Upper lobe of left lung (tissue), 4 donors: ENCODE data around the gene UBE2D4.

ENCODE experiments used
- POLR2A ChIP-seq, 4 donors: fragments of 450-650 bp; IDR thresholded peaks; one replicate each; pipeline ENCODE4 v1.5.1; 2016 to 2017; ENCODE audit warnings: antibody characterized with exemption in 4 of 4, mild to moderate bottlenecking in 2 of 4
- POLR2AphosphoS5 ChIP-seq, 2 donors: sonication (generic); formaldehyde crosslinking; IDR thresholded peaks; one replicate each; pipeline ENCODE4 v1.5.1; 2017; ENCODE audit warnings: antibody characterized with exemption in 2 of 2
- TF ChIP-seq, protein P1 (sequence below), 6 experiments: fragments of 450-650 bp in 4 of 6; fragments of 200-600 bp in 2 of 6; sonication (generic) in 2 of 6; IDR thresholded peaks; one replicate each; pipeline ENCODE4 v1.5.1; 2016 to 2019; ENCODE audit warnings: antibody characterized with exemption in 6 of 6

DNA sequence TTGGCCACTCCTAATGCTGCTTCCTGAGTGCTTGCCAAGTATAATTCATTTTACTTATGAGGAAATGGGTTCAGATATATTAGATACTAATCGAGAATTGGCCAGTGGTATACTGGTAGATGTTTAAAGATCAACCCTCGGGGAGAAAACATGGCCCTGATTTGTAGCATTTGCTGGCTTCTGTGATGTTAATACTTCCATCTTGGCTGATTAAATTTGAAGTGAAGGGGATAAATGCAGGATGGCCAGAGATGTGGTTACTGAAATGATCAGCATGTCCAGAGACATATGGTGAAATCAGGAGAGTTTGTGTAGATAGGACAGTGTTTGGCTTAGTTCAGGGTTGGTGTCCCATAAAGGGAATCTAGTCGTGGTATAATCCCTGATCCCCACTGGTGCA lies 11.2 kb downstream of the UBE2D4 start:
- TF ChIP-seq, protein P1, sequence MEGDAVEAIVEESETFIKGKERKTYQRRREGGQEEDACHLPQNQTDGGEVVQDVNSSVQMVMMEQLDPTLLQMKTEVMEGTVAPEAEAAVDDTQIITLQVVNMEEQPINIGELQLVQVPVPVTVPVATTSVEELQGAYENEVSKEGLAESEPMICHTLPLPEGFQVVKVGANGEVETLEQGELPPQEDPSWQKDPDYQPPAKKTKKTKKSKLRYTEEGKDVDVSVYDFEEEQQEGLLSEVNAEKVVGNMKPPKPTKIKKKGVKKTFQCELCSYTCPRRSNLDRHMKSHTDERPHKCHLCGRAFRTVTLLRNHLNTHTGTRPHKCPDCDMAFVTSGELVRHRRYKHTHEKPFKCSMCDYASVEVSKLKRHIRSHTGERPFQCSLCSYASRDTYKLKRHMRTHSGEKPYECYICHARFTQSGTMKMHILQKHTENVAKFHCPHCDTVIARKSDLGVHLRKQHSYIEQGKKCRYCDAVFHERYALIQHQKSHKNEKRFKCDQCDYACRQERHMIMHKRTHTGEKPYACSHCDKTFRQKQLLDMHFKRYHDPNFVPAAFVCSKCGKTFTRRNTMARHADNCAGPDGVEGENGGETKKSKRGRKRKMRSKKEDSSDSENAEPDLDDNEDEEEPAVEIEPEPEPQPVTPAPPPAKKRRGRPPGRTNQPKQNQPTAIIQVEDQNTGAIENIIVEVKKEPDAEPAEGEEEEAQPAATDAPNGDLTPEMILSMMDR (IDR thresholded peaks at IDR 0.05) = no peak
- TF ChIP-seq POLR2A (IDR thresholded peaks at IDR 0.05) (no peak), POLR2AphosphoS5 (IDR thresholded peaks at IDR 0.05) (no peak)
